ENCODE measurements around the gene HRAS. TPM values are rescaled to one million over a fixed set of nuclear protein-coding genes. Genes with fewer than 3 reads are reported as not detected.

HRAS gene
- total RNA-seq, 1 donor from 2014 or later = 21.2 TPM

- peaks cover 19% of the 10 kb centered on the region for H3K36me3 Mint-ChIP-seq
- peaks cover 5% of the 10 kb centered on the region for H3K27me3 Mint-ChIP-seq (ENCODE audit: insufficient read depth, low read depth)
- no peak overlapping the region for H3K4me3 Mint-ChIP-seq
- no peak overlapping the region for H3K9ac ChIP-seq
- H3K27me3 ChIP-seq = no peaks in the 10 kb centered on the region
- peaks cover 5% of the 10 kb centered on the region for H3K4me1 Mint-ChIP-seq
- H4K20me1 ChIP-seq (ENCODE audit: low read depth) = no peaks in the 10 kb centered on the region
- H3K4me1 ChIP-seq = no peaks in the 10 kb centered on the region
- no peaks in the 10 kb centered on the region for H3K79me2 ChIP-seq (ENCODE audit: low read depth)
- H3K27ac ChIP-seq = no peak overlapping the region
- H3K9me3 Mint-ChIP-seq = peaks cover 3% of the 10 kb centered on the region
- DNase-seq (ENCODE audit: low spot score) = no peak
- peaks cover 14% of the 10 kb centered on the region for H3F3A ChIP-seq (ENCODE audit: low read depth)
- H2AFZ ChIP-seq (replicated peaks) = no peak overlapping the region
- TF ChIP-seq EZH2 (IDR thresholded peaks at IDR 0.05) = no peak
- TF ChIP-seq CTCF (IDR thresholded peaks at IDR 0.05) = no peak
- no peak for TF ChIP-seq EZH2phosphoT487 (IDR thresholded peaks at IDR 0.05)
- no peaks in the 10 kb centered on the region for H3K36me3 ChIP-seq
- no peak overlapping the region for H3K27ac Mint-ChIP-seq
- no peaks in the 10 kb centered on the region for H3K9me3 ChIP-seq (ENCODE audit: low read depth)
- no peak overlapping the region for H3K4me3 ChIP-seq
- H3K4me2 ChIP-seq = no peak overlapping the region
These were observed 42.7 kb downstream of the HRAS start for GRCh38 chr11:492427-493226.

- Mint-ChIP-seq H3K4me3 (no peak overlapping the region), H3K9me3 (peaks cover 3% of the 10 kb centered on the region), H3K36me3 (peaks cover 8% of the 10 kb centered on the region), H3K4me1 (peaks cover 3% of the 10 kb centered on the region), H3K27ac (no peak overlapping the region), H3K27me3 (ENCODE audit: insufficient read depth, low read depth) (peaks cover 3% of the 10 kb centered on the region)
- H2AFZ ChIP-seq (replicated peaks) = no peak overlapping the region
- no peak overlapping the region for H3K9ac ChIP-seq
- peaks cover 6% of the 10 kb centered on the region for H3F3A ChIP-seq (ENCODE audit: low read depth)
- no peaks in the 10 kb centered on the region for H3K4me1 ChIP-seq
- no peak overlapping the region for H3K4me2 ChIP-seq
- TF ChIP-seq CTCF (IDR thresholded peaks at IDR 0.05) (no peak), EZH2phosphoT487 (IDR thresholded peaks at IDR 0.05) (no peak), EZH2 (IDR thresholded peaks at IDR 0.05) (no peak)
- no peak overlapping the region for H3K27ac ChIP-seq
- no peak overlapping the region for H3K4me3 ChIP-seq
- H3K36me3 ChIP-seq = no peaks in the 10 kb centered on the region
- DNase-seq (ENCODE audit: low spot score) = no peak
- no peaks in the 10 kb centered on the region for H4K20me1 ChIP-seq (ENCODE audit: low read depth)
- no peaks in the 10 kb centered on the region for H3K79me2 ChIP-seq (ENCODE audit: low read depth)
- no peaks in the 10 kb centered on the region for H3K27me3 ChIP-seq
- H3K9me3 ChIP-seq (ENCODE audit: low read depth) = no peaks in the 10 kb centered on the region
These were observed 44.0 kb downstream of the HRAS start for GRCh38 chr11:491358-491757.

- no peaks in the 10 kb centered on the region for H3K27me3 ChIP-seq
- H3F3A ChIP-seq (ENCODE audit: low read depth) = peaks cover 3% of the 10 kb centered on the region
- H3K27me3 Mint-ChIP-seq (ENCODE audit: insufficient read depth, low read depth) = peaks cover 3% of the 10 kb centered on the region
- peaks cover 5% of the 10 kb centered on the region for H3K36me3 Mint-ChIP-seq
- no peaks in the 10 kb centered on the region for H4K20me1 ChIP-seq (ENCODE audit: low read depth)
- H3K4me2 ChIP-seq = no peak overlapping the region
- H3K27ac Mint-ChIP-seq = no peak overlapping the region
- H3K9me3 ChIP-seq (ENCODE audit: low read depth) = no peaks in the 10 kb centered on the region
- H3K27ac ChIP-seq = no peak overlapping the region
- no peak for TF ChIP-seq EZH2 (IDR thresholded peaks at IDR 0.05)
- no peaks in the 10 kb centered on the region for H3K79me2 ChIP-seq (ENCODE audit: low read depth)
- H3K4me3 ChIP-seq = no peak overlapping the region
- no peaks in the 10 kb centered on the region for H3K36me3 ChIP-seq
- H2AFZ ChIP-seq (replicated peaks) = no peak overlapping the region
- no peak overlapping the region for H3K4me3 Mint-ChIP-seq
- no peak overlapping the region for H3K9ac ChIP-seq
- peaks cover 2% of the 10 kb centered on the region for H3K4me1 Mint-ChIP-seq
- peaks cover 1% of the 10 kb centered on the region for H3K9me3 Mint-ChIP-seq
- no peaks in the 10 kb centered on the region for H3K4me1 ChIP-seq
- DNase-seq (ENCODE audit: low spot score) = no peak
These were observed 44.5 kb downstream of the HRAS start for GRCh38 chr11:490930-491260.

- Histone ChIP-seq H4K20me1 (ENCODE audit: low read depth) (no peaks in the 10 kb centered on the region), H3K4me2 (no peak overlapping the region), H3K9me3 (ENCODE audit: low read depth) (no peaks in the 10 kb centered on the region), H3K4me1 (no peaks in the 10 kb centered on the region), H3K9ac (no peak overlapping the region), H3K4me3 (no peak overlapping the region), H3K27ac (no peak overlapping the region), H2AFZ (replicated peaks) (no peak overlapping the region), H3K36me3 (no peaks in the 10 kb centered on the region), H3K27me3 (no peaks in the 10 kb centered on the region), H3K79me2 (ENCODE audit: low read depth) (no peaks in the 10 kb centered on the region), H3F3A (ENCODE audit: low read depth) (no peaks in the 10 kb centered on the region)
- no peaks in the 10 kb centered on the region for H3K9me3 Mint-ChIP-seq
- no peak for TF ChIP-seq EZH2phosphoT487 (IDR thresholded peaks at IDR 0.05)
- TF ChIP-seq EZH2 (IDR thresholded peaks at IDR 0.05) = no peak
- no peak for TF ChIP-seq CTCF (IDR thresholded peaks at IDR 0.05)
- H3K4me1 Mint-ChIP-seq = no peaks in the 10 kb centered on the region
- no peak for DNase-seq (ENCODE audit: low spot score)
- no peak overlapping the region for H3K27ac Mint-ChIP-seq
- peaks cover 2% of the 10 kb centered on the region for H3K27me3 Mint-ChIP-seq (ENCODE audit: insufficient read depth, low read depth)
- no peak overlapping the region for H3K4me3 Mint-ChIP-seq
- peaks cover 4% of the 10 kb centered on the region for H3K36me3 Mint-ChIP-seq
These were observed 45.0 kb downstream of the HRAS start for GRCh38 chr11:490186-490929.

Measured in neural progenitor cell (in vitro differentiated cells).